ENCODE results near the gene HEG1. TPM values are rescaled to one million over a fixed set of nuclear protein-coding genes. Genes with fewer than 3 reads are reported as not detected.
A peak's percentile ranks its signal among the peaks of the same experiment; 100 is the strongest.
"Not testable (repeated sequence)": the region's sequence is repeated elsewhere in the genome, so short reads cannot be mapped to it uniquely, and the experiment has no call there.

HEG1 gene, protein sequence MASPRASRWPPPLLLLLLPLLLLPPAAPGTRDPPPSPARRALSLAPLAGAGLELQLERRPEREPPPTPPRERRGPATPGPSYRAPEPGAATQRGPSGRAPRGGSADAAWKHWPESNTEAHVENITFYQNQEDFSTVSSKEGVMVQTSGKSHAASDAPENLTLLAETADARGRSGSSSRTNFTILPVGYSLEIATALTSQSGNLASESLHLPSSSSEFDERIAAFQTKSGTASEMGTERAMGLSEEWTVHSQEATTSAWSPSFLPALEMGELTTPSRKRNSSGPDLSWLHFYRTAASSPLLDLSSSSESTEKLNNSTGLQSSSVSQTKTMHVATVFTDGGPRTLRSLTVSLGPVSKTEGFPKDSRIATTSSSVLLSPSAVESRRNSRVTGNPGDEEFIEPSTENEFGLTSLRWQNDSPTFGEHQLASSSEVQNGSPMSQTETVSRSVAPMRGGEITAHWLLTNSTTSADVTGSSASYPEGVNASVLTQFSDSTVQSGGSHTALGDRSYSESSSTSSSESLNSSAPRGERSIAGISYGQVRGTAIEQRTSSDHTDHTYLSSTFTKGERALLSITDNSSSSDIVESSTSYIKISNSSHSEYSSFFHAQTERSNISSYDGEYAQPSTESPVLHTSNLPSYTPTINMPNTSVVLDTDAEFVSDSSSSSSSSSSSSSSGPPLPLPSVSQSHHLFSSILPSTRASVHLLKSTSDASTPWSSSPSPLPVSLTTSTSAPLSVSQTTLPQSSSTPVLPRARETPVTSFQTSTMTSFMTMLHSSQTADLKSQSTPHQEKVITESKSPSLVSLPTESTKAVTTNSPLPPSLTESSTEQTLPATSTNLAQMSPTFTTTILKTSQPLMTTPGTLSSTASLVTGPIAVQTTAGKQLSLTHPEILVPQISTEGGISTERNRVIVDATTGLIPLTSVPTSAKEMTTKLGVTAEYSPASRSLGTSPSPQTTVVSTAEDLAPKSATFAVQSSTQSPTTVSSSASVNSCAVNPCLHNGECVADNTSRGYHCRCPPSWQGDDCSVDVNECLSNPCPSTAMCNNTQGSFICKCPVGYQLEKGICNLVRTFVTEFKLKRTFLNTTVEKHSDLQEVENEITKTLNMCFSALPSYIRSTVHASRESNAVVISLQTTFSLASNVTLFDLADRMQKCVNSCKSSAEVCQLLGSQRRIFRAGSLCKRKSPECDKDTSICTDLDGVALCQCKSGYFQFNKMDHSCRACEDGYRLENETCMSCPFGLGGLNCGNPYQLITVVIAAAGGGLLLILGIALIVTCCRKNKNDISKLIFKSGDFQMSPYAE (N-terminal part only)
- polyA plus RNA-seq (ENCODE audit: insufficient read length): 27.7 TPM
- long read RNA-seq, donor 1, full-length matches to known transcripts: 1 of 13 reads
- long read RNA-seq, donor 1, partial matches to known transcripts: 7 of 13 reads
- long read RNA-seq, donor 1, other reads (novel, unspliced or antisense): 5 of 13 reads
- long read RNA-seq, donor 2, partial matches to known transcripts: 7 of 7 reads
- long read RNA-seq, donor 2, other reads (novel, unspliced or antisense): 0 of 7 reads
- long read RNA-seq, donor 3, partial matches to known transcripts: 0 of 2 reads
- long read RNA-seq, donor 3, other reads (novel, unspliced or antisense): 0 of 2 reads
- long read RNA-seq, donor 4: 0 reads
- long read RNA-seq, donor 5: 0 reads
- long read RNA-seq, donor 6, partial matches to known transcripts: 10 of 10 reads
- long read RNA-seq, donor 6, other reads (novel, unspliced or antisense): 0 of 10 reads
- long read RNA-seq, donor 7, partial matches to known transcripts: 0 of 1 reads
- long read RNA-seq, donor 7, other reads (novel, unspliced or antisense): 0 of 1 reads
- long read RNA-seq, donor 8: 0 reads

DNA sequence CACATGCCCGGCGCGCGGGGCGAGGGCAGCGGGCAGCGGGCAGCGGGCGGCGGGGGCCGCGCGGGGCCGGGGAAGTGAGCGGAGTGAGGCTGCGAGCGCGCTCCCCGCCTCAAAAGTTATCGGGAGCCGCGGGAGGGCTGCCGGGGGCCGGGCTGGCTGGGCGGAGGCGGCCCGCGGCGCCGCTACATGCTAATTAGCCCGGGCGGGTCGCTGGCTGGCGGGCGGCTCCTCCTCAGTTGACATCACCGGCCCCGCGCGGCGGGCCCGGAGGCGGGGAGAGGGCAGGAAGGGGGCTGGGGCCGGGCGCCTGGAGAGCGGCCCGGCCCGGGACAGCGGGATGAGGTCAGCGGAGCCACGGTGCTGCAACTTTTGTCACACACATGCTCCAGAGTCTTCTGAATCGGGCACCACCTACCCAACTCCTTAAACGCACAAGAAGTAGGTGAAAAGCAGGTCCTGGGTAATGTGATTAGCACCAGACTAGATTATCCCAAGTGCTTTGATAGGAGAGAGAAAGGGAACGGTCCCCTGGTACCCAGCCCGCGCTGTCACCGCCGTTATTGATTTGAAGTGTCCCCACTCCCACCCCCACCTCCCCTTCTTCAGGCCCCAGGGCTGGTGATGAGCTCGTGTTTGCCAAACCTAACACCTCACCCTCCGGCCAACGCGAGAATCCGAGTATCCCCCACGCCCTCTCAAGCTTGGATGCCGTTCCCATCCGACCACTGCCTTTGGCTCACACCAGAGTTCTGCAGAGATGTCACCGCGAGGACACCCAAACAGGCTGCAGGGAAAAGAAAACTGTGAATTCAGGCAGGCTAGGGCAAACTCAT, at the start of gene HEG1:
Gene HEG1, minus strand, starts transcription at position 85 of the 833 bp plus-strand sequence. CDS start 107 bp downstream, outside the sequence.
- peak; percentile 79 for DNase-seq

DNA sequence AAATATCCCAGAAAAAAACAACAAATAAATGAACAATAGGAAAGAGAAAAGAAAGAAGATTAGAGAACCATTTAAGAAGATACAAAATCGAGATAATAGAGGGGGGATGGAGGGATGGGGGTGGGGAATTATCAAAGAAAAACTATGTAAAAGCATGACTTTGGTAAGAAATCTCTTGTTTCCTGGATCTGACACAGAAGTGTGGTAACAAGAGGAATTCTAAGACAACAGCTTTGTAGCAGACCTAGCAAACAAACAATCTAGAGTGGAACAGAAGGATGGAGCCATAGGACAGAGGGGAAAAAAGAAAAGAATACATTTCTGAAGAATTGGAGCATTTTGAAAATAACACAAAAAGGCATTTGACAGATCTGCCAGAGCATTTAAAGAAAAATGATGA, 49.3 kb upstream of the HEG1 start:
- no peak for DNase-seq

DNA sequence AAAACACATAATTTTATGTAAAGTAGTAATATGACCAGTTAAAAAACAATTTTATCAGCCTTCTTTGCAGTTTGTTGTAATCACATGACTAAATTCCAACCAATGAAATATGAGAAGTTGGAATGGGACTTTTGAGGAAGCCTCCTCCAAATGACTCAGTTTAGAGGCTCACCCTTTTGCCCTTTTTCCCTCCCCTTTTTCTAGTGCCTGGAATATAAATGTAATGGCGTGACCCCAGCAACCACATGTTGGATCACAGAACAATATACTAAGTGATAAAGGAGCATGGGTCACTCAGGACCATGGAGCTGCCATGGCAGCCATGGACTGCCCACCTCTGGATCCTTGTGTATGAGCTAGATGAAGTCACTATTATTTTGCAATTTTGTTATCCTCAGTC, 48.8 kb upstream of the HEG1 start:
- DNase-seq: no peak

DNA sequence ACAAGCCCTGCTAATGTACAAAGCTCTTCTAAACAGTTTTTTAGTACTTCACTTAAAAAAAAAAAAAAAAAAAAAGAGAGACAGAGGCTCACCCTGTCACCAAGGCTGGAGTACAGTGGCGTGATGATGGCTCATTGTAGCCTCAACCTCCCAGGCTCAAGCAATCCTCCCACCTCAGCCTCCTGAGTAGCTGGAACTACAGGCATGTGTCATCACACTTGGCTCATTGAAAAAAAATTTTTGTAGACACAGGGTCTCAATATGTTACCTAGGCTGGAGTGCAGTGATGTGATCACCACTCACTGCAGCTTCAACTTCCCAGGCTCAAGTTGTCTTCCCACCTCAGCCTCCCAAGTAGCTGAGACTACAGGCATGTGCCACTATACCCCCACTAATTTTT, 47.6 kb upstream of the HEG1 start:
- DNase-seq: no peak

DNA sequence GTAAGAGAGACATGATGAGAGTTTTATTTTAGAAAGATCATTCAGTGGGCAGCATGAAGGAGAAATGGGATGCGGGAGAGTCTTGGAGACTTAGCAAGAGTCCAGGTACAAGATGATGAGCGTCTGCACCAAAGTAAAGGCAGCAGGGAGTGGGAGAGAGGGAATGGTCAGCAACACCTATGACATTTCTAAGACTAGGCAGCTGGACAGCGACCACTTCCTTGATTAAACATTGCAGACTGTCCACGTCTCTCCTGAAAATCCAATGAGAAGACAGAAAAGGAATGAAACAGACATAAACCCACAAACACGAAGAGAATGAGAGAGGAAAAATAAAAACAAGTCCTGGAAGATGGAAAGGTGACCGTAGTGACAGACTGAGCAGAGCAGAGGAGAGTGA, 46.7 kb upstream of the HEG1 start:
- DNase-seq: no peak

DNA sequence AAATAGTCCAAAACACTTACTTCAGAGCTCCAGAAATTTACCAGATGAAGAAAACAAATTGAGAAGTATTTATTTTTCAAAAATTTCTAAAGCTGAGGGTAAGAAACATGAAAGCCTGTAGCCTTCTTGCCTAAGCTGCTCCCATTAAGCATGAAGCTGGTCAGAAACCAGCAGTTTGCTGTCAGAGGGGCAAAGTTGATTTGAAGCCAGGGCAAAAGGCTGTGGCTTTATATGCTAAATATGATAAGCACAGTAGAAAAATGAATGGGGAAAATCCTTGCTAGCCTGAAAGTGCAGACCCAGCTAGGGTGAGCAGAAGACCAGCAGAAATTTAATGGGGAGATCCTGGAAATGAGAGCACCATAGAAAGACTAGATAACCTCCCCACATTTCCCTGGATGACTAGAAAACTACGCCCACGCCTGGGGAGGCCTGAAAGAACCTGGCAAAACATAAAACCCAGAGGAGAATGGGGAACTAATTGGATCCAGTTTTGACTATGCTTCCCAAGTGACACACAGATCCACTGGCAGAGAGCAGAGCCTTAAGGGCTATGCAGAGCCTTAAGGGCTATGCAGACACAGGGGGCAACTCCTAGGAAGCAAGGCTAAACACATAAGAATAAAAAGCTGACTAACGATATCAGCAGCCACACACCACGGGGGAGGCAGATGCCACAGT, 43.0 kb upstream of the HEG1 start:
- DNase-seq: no peak

DNA sequence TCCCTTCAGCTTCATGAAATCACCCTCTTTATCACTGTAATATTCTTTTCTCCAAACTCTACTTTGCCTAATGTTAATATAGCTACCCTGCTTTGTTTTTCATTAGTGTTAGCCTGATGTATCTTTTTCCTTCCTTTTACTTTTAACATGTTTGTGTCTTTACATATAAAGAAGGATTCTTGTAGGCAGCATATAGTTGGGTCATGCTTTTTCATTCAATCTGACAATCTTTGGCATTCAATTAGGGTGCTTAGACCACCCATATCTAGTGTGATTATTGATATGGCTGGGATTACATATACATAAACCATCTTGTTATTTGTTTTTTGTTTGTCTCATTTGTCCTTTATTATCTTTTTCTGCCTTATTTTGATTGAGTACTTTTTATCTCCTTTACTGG, 34.9 kb upstream of the HEG1 start:
- no peak for DNase-seq

DNA sequence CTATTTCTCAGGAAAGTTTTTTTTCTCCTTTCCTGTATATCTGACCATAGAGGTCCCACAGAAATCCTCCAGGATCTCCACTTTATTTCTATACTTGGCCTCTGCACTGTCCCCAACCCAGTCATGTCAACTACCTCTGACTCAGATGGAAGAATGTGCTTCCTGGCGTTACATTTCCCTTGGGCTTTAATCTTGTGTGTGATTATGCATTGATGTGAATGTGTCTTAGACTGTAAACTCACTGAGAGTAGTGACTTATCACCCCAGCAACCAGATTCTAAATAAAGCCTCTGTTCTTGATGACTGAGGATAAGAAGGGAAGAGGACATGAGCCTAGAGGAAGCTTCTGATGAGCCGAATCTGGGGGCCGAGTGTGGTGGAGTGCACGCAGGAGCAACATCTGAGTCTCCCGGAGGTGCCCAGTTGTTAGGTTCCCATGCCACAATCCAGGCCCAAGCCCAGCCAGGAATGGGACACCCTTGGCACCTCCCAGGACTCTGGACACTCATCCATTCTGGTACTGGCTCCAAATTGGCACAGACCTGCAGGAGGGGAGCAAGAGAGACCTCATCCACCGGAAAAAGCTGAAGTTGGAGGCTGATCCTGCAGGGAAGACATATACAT, 32.1 kb upstream of the HEG1 start:
- DNase-seq: no peak

DNA sequence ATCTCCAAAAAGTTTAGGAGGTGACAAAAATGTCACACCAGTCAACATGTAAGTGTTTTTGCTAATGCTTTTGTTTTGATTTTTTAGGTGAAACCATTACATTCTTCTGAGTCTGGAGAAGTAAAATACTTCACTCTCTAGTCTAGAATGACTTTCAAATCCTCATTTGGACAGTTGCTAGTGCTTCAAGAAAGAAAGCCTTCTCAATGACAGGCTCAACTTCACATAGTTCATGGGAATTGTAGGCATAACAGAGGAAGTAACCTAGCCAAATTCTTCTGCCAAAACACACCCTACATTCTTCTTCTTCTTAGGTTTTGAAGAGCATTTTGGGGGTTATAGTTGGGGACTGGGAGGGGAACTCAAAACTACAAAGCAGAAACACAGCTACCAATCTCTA, 29.4 kb upstream of the HEG1 start:
- no peak for DNase-seq

DNA sequence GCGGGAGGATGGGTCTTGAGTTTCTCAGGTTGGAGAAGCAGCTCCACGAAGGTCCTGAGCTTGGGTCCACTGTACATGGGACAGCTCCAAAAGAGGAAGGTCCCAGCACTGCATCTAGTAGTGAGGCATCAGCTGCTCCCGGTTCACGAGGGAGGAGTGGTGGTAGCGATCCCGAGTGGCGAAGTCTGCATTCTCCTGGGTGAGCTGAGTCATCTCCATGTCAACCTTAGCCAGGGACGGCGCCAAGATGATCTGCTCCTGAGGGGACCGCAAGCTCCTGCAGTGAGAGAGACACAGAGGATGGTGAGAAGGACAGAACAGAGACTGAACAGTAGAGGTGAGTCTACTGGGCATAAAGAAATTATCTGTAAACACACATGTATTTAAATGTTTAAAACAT, 28.0 kb upstream of the HEG1 start:
- DNase-seq: no peak

DNA sequence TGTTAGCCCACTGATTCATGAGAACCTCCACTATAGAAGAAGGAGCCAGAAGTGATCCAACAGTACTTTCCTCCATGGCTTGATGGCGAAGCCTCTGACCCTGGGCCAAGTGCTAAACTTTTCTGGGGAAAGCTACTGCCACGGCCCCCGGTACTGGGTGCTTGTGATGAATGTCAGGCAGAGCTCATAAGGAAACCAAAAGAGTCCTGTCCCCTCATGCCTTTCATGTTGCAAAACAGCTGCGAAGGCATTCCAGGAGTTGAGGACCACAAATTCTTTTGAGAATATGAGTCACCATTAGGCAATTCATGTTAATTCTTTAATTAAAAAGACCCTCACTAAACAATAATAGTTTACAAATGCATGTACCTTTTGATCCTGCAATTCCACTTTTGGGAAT, 26.5 kb upstream of the HEG1 start:
- DNase-seq: not testable (repeated sequence)

DNA sequence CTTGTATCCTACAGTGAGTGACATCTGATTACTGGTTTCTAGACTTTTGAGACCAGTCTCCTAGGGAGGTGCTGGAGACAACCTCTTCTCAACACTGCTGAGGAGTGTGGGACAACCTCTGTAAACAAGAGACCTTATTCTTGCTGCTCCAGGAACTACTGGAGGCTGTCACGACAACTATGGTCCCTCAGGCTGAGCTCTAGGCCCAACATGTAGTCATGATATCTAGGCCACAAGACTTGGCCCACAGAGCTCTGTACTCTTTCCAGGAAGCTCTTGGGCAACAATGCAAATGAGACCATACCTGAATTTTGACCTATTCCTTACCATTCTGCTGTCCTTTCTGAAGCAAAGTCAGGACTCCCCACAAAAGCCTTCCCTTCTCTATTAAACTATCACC, 24.3 kb upstream of the HEG1 start:
- no peak for DNase-seq

DNA sequence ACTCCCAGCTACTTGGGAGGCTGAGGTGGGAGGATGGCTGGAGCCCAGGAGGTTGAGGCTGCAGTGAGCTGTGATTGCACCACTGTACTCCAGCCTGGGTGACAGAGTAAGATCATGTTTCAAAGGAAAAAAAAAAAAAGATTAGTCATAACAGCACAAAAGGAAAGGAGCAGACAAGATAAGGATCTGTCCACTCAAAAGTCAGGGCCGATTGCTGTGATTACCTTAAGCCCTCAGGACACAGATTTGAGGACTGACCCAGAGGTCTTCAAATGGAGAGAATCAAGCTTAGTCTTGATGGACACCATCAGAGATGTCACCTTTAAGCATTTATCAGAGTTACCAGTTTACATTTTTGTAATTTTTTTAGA, 23.9 kb upstream of the HEG1 start:
- no peak for DNase-seq

DNA sequence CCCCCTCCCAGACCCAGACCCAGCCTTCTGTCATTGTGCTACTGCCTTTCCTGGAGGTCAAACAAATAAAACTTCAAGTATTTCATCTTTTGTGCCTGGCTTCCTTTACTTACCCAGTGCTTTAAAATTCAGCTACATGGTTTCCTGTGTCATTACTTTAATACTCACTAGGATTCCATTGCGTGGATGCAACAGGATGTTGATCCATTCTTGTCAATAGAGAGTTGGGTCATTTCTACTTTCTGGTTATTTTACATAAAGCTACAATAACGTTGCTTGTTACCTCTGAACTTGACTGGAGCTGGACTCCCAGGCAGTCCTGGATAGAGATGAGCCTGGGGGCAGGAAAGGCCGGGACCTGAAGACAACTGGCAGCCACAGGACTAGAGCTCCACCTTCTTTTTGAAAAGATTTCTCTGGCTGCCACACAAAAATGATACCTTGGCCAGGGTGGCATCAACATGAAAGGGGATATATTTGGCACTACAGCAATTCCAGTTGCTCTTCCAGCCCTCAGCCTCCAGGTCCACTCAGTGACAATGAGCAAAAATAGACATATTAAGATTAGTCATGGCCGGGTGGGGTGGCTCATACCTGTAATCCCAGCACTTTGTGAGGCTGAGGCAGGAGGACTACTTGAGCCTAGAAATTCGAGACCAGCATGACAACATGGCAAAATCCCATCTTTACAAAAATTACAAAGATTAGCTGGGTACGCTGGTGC, 23.3 kb upstream of the HEG1 start:
- DNase-seq: no peak

DNA sequence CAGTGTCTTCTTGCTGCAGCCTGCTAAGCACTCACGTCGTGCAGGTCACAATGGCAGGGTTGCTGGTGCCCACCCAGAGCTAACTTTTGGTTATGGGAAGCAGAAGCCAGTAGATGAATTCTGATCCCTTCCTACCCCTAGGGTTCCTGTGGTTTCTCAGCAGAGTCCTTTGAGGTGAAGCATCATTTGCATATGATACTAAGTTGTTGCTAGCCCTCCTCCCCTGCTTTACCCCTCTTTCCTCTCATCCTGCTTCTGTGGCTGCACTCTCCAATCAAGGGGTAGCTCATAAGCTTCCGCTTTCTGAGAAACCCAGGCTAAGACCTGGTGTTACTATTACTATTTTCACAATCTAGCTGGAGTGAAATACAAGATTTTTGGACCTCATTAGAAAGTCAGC, 22.1 kb upstream of the HEG1 start:
- no peak for DNase-seq

DNA sequence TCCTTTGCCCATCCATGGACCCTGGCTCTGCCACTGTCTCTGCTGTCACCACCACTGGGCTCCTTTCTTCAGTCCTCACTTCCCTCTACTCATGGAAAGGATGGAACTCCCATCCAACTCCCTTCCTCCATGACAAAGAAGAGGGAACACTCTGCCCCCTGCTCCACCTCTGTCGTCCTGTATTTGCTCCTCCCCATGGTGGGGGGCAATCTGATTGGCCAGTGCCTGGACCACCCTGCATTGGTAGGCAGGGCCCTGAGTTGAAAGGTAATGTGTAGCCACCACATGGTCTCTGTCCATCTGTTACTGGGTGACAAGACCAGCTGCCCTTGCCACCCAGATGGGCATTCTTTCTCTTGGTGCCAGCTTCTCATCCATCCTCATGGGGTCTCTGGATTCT, 20.7 kb upstream of the HEG1 start:
- no peak for DNase-seq

DNA sequence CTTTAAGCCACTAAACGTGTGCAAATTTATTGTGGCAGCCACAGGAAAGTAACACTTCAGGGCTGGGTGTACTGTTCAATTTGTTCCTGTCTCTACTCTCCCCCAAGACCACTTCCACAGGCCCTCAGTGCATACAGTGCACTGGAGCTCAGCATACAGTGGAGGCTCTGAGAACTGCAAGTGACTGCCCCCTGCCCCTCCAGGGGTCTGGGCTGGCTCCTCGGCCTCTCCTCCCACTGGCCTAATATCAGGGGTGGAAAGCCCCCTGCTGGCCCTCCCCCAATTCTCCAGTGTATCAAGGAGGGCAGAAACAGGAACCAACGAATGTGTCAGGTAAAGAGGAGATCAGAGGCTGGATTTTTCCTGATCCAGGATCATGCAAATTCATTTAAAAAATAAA, 19.9 kb upstream of the HEG1 start:
- DNase-seq: no peak

DNA sequence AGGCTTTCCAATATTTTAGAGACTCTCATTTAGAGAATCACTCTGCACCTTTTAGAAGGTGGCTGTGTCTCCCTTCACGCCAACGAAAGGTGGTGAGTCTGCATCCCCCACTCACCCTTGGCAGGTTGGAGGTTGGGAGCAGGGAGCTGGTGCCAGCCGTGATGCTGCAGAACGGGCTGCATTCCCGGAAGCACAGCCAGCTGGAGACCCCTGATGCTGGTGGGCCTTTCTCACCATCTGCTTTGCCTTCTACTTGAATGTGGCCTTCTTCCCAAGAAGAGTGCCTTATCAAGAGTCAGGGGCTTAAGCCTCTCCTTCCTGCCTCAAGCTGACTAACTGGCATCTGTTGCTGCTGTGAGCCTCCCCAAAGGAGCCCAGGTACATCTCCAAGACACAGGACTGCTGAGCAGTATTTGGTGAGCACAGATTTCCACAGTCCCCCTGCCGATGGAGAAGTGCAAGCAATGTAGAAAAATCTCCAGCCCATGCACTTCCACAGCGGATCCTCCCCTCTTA, 17.7 kb upstream of the HEG1 start:
- DNase-seq: no peak

Measured in left kidney (tissue), 8 donors.